Measurements from ENCODE around the gene LOC101059915.
"Not testable (repeated sequence)": the region's sequence is repeated elsewhere in the genome, so short reads cannot be mapped to it uniquely, and the experiment has no call there.

Gene LOC101059915

DNA sequence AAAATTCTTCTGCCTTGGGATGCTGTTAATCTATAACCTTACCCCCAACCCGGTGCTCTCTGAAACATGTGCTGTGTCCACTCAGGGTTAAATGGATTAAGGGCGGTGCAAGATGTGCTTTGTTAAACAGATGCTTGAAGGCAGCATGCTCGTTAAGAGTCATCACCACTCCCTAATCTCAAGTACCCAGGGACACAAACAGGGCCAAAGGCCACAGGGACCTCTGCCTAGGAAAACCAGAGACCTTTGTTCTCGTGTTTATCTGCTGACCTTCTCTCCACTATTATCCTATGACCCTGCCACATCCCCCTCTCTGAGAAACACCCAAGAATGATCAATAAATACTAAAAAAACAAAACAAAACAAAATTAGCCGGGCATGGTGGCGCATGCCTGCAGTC is 9.8 kb downstream of the LOC101059915 start:
- H3K27ac ChIP-seq (ENCODE audit: control insufficient read depth, insufficient read depth); H3K36me3 ChIP-seq (ENCODE audit: control insufficient read depth in 2 of 2, insufficient read depth in 2 of 2, low read length in 1 of 2); intact Hi-C loops (cut with micrococcal nuclease; ENCODE audit: unreplicated experiment); FAIRE-seq; RAD21 ChIA-PET (ENCODE audit: unreplicated experiment); H3K4me1 ChIP-seq (ENCODE audit: control insufficient read depth, insufficient read depth, low read length); H3K9ac ChIP-seq (ENCODE audit: control insufficient read depth, insufficient read depth, low read length); H4K20me1 ChIP-seq (ENCODE audit: control insufficient read depth, insufficient read depth); SMC1A ChIA-PET (ENCODE audit: uncharacterized antibody, unreplicated experiment); H3K79me2 ChIP-seq (ENCODE audit: control insufficient read depth, insufficient read depth, low read length); H3K27me3 ChIP-seq (replicated peaks in 1 of 2; ENCODE audit: control insufficient read depth in 2 of 2, insufficient read depth in 2 of 2, low read length in 1 of 2); DNase-seq (ENCODE audit: low read depth, low spot score); ATAC-seq; CTCF ChIA-PET; H2AFZ ChIP-seq (ENCODE audit: control insufficient read depth, low read depth, low read length); H3K9me3 ChIP-seq (replicated peaks; ENCODE audit: control insufficient read depth, insufficient read depth, low read length); H3K4me2 ChIP-seq (ENCODE audit: control insufficient read depth, insufficient read depth); BruUV-seq (replicated peaks); H3K4me3 ChIP-seq; POLR2A ChIA-PET; in situ Hi-C loops (cut with MboI): not testable (repeated sequence)
- 9% methylated on average over 3 of the region's 6 CpGs for WGBS (ENCODE audit: insufficient coverage, insufficient replicate concordance, low lambda C conversion rate, missing lambda C conversion rate)

DNA sequence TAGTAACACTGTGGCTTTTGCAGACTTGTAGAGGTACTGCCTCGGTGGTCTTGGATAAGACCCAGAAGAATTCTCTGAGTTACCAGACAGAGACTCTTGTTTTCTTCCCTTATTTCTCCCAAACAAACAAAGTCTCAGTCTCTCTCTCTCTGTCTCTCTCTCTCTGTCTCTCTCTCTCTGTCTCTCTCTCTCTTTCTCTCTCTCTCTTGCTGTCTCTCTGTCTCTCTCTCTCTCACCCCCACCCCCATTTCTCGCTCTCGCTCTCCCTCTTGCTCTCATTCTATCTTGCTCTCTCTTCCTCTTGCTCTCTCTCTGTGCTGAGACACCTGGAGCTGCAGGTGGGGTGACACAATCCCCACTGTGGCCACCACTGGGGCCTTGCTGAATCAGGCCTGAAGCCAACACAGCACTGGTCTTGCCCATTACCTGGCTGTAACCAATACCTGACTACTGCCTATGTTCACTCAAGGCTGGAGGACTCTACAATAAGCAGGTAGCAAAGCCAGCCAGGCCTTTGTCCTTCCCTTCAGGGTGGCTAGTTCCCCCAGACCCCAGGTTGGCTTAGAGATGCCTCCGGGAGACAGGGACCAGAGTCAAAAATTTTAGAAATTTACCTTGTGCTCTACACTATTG is 12.3 kb downstream of the LOC101059915 start:
- 34% methylated on average over 4 of the region's 4 CpGs for WGBS (ENCODE audit: insufficient coverage, insufficient replicate concordance, low lambda C conversion rate, missing lambda C conversion rate)
- RAD21 ChIA-PET (ENCODE audit: unreplicated experiment): no interaction called here
- Histone ChIP-seq H3K9me3 (replicated peaks; ENCODE audit: control insufficient read depth, insufficient read depth, low read length) (no peaks in the 10 kb centered on the region), H3K4me3 (no peak overlapping the region), H3K79me2 (ENCODE audit: control insufficient read depth, insufficient read depth, low read length) (no peaks in the 10 kb centered on the region), H3K27ac (ENCODE audit: control insufficient read depth, insufficient read depth) (no peak overlapping the region), H4K20me1 (ENCODE audit: control insufficient read depth, insufficient read depth) (no peaks in the 10 kb centered on the region), H3K9ac (ENCODE audit: control insufficient read depth, insufficient read depth, low read length) (no peak overlapping the region), H3K4me2 (ENCODE audit: control insufficient read depth, insufficient read depth) (no peak overlapping the region), H3K4me1 (ENCODE audit: control insufficient read depth, insufficient read depth, low read length) (no peaks in the 10 kb centered on the region), H3K27me3 (replicated peaks in 1 of 2; ENCODE audit: control insufficient read depth in 2 of 2, insufficient read depth in 2 of 2, low read length in 1 of 2) (no peaks in the 10 kb centered on the region), H2AFZ (ENCODE audit: control insufficient read depth, low read depth, low read length) (no peak overlapping the region), H3K36me3 (ENCODE audit: control insufficient read depth in 2 of 2, insufficient read depth in 2 of 2, low read length in 1 of 2) (no peaks in the 10 kb centered on the region)
- POLR2A ChIA-PET: no interaction called here
- DNase-seq (ENCODE audit: low read depth, low spot score) (no peak), ATAC-seq (no peak), FAIRE-seq (no peak)
- in situ Hi-C loops (cut with MboI) (no loop called here), intact Hi-C loops (cut with micrococcal nuclease; ENCODE audit: unreplicated experiment) (no loop called here)
- BruUV-seq (replicated peaks): no TSS peak
- SMC1A ChIA-PET (ENCODE audit: uncharacterized antibody, unreplicated experiment): no interaction called here
- CTCF ChIA-PET: no interaction called here
- no peak for TF ChIP-seq STAT3 (IDR thresholded peaks at IDR 0.05; ENCODE audit: low read depth, low read length)
- TF ChIP-seq, protein P1, sequence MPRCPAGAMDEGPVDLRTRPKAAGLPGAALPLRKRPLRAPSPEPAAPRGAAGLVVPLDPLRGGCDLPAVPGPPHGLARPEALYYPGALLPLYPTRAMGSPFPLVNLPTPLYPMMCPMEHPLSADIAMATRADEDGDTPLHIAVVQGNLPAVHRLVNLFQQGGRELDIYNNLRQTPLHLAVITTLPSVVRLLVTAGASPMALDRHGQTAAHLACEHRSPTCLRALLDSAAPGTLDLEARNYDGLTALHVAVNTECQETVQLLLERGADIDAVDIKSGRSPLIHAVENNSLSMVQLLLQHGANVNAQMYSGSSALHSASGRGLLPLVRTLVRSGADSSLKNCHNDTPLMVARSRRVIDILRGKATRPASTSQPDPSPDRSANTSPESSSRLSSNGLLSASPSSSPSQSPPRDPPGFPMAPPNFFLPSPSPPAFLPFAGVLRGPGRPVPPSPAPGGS (IDR thresholded peaks at IDR 0.05; ENCODE audit: borderline replicate concordance, insufficient read depth, low read depth, low read length, poor library complexity, severe bottlenecking): no peak
- no peak for TF ChIP-seq BCL11A (IDR thresholded peaks at IDR 0.05; ENCODE audit: low read depth, low read length)
- no peak for TF ChIP-seq TCF3 (IDR thresholded peaks at IDR 0.05; ENCODE audit: borderline replicate concordance, insufficient read depth, low read depth, low read length)
- TF ChIP-seq FOXM1 (IDR thresholded peaks at IDR 0.05; ENCODE audit: low read depth, low read length): no peak
- TF ChIP-seq KAT2A (conservative IDR thresholded peaks at IDR 0.05; ENCODE audit: control insufficient read depth, low read depth, low read length): no peak
- TF ChIP-seq SMAD5 (IDR thresholded peaks at IDR 0.05; ENCODE audit: low read depth): no peak
- no peak for TF ChIP-seq NR2C1 (IDR thresholded peaks at IDR 0.05)
- TF ChIP-seq CREM (IDR thresholded peaks at IDR 0.05; ENCODE audit: low read depth): no peak
- no peak for TF ChIP-seq SIX5 (IDR thresholded peaks at IDR 0.05; ENCODE audit: low read depth, low read length, severe bottlenecking)
- TF ChIP-seq, protein P2, sequence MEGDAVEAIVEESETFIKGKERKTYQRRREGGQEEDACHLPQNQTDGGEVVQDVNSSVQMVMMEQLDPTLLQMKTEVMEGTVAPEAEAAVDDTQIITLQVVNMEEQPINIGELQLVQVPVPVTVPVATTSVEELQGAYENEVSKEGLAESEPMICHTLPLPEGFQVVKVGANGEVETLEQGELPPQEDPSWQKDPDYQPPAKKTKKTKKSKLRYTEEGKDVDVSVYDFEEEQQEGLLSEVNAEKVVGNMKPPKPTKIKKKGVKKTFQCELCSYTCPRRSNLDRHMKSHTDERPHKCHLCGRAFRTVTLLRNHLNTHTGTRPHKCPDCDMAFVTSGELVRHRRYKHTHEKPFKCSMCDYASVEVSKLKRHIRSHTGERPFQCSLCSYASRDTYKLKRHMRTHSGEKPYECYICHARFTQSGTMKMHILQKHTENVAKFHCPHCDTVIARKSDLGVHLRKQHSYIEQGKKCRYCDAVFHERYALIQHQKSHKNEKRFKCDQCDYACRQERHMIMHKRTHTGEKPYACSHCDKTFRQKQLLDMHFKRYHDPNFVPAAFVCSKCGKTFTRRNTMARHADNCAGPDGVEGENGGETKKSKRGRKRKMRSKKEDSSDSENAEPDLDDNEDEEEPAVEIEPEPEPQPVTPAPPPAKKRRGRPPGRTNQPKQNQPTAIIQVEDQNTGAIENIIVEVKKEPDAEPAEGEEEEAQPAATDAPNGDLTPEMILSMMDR (IDR thresholded peaks at IDR 0.05 in 2 of 3, conservative IDR thresholded peaks at IDR 0.05 in 1 of 3; ENCODE audit: control insufficient read depth in 2 of 3, extremely low read depth in 1 of 3, insufficient read depth in 1 of 3, low read depth in 3 of 3, low read length in 3 of 3): no peak
